GM23248 (cell line): ENCODE data around the gene ACTN4.

Experiments used
- EZH2 ChIP-seq: fragments of 200-600 bp; sonication (generic); IDR thresholded peaks from 2 replicates; pipeline ENCODE4 v1.6.1; 2018; ENCODE audit warnings: antibody characterized with exemption, mild to moderate bottlenecking; ENCODE audit not compliant: insufficient read depth, poor library complexity, severe bottlenecking
- EZH2phosphoT487 ChIP-seq: fragments of 200-600 bp; sonication (generic); IDR thresholded peaks from 2 replicates; pipeline ENCODE4 v1.6.1; 2018; ENCODE audit warnings: antibody characterized with exemption, moderate library complexity, mild to moderate bottlenecking, low read depth; ENCODE audit not compliant: insufficient read depth

GRCh38 chr19:38648769-38649304 lies 1.4 kb downstream of the ACTN4 start:
- TF ChIP-seq EZH2phosphoT487, result no peak
- no peak for TF ChIP-seq EZH2
